ENCODE measurements around the gene RHCG.

RHCG gene

DNA sequence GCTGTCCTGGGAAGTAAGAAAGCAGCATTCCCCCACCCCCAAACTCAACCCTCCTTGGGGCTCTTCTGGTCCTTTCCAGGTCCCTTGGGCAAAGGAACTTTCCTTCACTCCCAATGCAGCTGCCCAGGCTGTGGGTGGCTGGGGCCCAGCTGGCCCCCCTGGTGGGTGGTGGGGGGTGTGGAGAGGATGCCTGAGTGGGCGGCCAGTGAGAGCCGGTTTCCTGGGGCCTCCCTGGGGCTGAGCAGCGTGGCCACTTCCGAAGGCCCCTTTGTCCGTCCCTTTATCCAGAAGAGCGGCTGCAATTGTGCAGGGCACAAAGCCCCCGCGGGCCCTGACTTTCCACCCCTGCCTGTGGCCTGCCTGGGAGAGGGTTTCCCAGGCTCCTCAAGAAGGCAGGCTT lies 61.0 kb downstream of the RHCG start:
- Histone ChIP-seq H3K9me3 (ENCODE audit: control insufficient read depth, low read length) (no peaks in the 10 kb centered on the region), H3K4me1 (ENCODE audit: control insufficient read depth, insufficient read depth, low read length, poor library complexity, severe bottlenecking) (peaks cover 6% of the 10 kb centered on the region), H3K4me3 (ENCODE audit: insufficient read depth, low read depth, low read length, poor library complexity, severe bottlenecking) (no peak overlapping the region), H3K36me3 (ENCODE audit: control insufficient read depth, insufficient read depth, low read length) (no peaks in the 10 kb centered on the region), H3K27me3 (replicated peaks; ENCODE audit: control insufficient read depth, insufficient read depth, low read length, poor library complexity, severe bottlenecking) (peaks cover 4% of the 10 kb centered on the region), H3K27ac (ENCODE audit: insufficient read depth, low read length, poor library complexity, severe bottlenecking) (no peak overlapping the region)
- DNase-seq: no peak

DNA sequence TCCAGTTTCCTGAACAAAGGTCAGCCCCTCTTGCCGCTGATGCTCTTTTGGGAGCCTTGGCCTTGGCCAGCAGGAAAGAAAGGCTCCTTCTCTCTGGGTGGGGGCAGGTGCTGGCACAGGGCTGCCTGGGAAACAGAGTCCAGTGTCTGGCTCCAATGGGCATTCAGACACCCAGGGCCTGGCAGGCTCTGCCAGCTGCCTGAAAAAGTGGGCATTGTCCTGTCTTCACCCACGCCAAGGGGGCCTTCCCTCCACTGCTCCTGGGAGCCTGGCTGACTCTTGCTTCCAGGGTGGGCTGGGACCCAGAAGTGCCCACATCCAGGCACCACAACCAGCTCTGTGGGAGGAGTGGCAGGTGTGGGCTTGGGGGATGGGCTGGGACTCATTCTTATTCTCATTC lies 62.7 kb downstream of the RHCG start:
- H3K27ac ChIP-seq (ENCODE audit: insufficient read depth, low read length, poor library complexity, severe bottlenecking): no peak overlapping the region
- peaks cover under 1% of the 10 kb centered on the region for H3K27me3 ChIP-seq (replicated peaks; ENCODE audit: control insufficient read depth, insufficient read depth, low read length, poor library complexity, severe bottlenecking)
- DNase-seq: no peak
- H3K9me3 ChIP-seq (ENCODE audit: control insufficient read depth, low read length): no peaks in the 10 kb centered on the region
- H3K36me3 ChIP-seq (ENCODE audit: control insufficient read depth, insufficient read depth, low read length): no peaks in the 10 kb centered on the region
- H3K4me1 ChIP-seq (ENCODE audit: control insufficient read depth, insufficient read depth, low read length, poor library complexity, severe bottlenecking): peaks cover 8% of the 10 kb centered on the region
- no peak overlapping the region for H3K4me3 ChIP-seq (ENCODE audit: insufficient read depth, low read depth, low read length, poor library complexity, severe bottlenecking)

DNA sequence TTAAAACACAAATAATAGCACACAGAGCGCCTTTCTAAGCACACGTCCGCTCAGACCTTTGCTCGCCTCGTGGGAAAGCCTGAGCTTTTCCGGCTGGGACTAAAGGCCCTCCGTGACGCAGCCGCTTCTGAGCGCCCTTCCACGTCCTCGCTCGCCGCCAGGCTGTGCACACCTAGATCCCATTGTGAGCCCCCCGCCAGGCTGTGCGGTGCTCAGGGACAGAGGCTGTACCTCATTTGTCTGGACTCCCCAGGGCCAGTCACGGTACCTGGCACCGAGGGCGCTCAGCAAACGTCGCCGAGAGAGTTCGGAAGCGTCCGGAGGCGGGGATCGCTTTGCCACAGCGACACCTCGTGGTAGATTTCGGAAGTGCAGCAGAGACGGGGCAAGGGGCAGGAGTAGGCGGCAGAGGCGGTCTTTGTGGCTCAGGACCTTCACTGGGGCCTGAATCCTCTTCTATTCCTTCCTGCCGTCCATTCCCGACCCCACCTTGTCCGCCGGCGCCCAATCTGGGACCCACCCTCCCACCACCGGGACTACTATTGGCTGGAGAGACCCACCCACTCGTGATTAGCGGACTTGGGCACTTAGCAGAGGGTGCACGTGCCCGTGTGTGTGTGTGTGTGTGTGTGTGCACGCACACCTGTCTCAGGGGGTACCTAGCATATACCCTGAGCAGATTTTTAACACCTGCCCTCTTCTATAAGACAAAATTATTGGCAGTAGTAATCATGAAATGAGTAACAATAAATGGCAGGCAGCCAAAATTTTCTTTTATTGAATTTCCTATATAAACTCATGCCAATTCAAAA lies 65.6 kb downstream of the RHCG start:
- H3K4me1 ChIP-seq (ENCODE audit: control insufficient read depth, insufficient read depth, low read length, poor library complexity, severe bottlenecking): peaks cover 8% of the 10 kb centered on the region
- H3K27me3 ChIP-seq (replicated peaks; ENCODE audit: control insufficient read depth, insufficient read depth, low read length, poor library complexity, severe bottlenecking): no peaks in the 10 kb centered on the region
- H3K4me3 ChIP-seq (ENCODE audit: insufficient read depth, low read depth, low read length, poor library complexity, severe bottlenecking): peak overlapping the region; percentile 43
- DNase-seq: peak; percentile 61 to 71 (median 67)
- no peaks in the 10 kb centered on the region for H3K9me3 ChIP-seq (ENCODE audit: control insufficient read depth, low read length)
- H3K27ac ChIP-seq (ENCODE audit: insufficient read depth, low read length, poor library complexity, severe bottlenecking): no peak overlapping the region
- no peaks in the 10 kb centered on the region for H3K36me3 ChIP-seq (ENCODE audit: control insufficient read depth, insufficient read depth, low read length)

DNA sequence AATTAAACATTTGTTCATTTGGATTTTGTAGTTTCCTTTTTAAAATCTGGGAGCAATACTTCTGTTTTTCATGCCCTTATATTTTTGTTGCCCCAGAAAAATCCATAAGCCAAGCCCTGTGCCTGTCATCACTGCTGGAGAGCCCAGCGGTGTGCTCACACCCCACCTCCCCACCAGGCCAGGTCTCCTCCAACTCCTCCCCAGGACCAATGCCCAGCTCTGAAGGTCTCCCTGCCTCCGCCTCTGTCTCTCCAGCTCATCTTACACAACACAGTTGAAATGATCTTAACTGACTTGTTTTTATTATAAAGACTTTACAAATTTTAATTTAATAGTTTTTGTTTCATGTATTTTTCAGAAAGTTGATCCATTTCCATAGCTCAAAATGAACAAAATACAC lies 66.4 kb downstream of the RHCG start:
- Histone ChIP-seq H3K9me3 (ENCODE audit: control insufficient read depth, low read length) (no peaks in the 10 kb centered on the region), H3K36me3 (ENCODE audit: control insufficient read depth, insufficient read depth, low read length) (no peaks in the 10 kb centered on the region), H3K4me1 (ENCODE audit: control insufficient read depth, insufficient read depth, low read length, poor library complexity, severe bottlenecking) (peaks cover 8% of the 10 kb centered on the region), H3K27me3 (replicated peaks; ENCODE audit: control insufficient read depth, insufficient read depth, low read length, poor library complexity, severe bottlenecking) (peaks cover 3% of the 10 kb centered on the region), H3K4me3 (ENCODE audit: insufficient read depth, low read depth, low read length, poor library complexity, severe bottlenecking) (peak overlapping the region; percentile 43), H3K27ac (ENCODE audit: insufficient read depth, low read length, poor library complexity, severe bottlenecking) (no peak overlapping the region)
- DNase-seq: no peak

DNA sequence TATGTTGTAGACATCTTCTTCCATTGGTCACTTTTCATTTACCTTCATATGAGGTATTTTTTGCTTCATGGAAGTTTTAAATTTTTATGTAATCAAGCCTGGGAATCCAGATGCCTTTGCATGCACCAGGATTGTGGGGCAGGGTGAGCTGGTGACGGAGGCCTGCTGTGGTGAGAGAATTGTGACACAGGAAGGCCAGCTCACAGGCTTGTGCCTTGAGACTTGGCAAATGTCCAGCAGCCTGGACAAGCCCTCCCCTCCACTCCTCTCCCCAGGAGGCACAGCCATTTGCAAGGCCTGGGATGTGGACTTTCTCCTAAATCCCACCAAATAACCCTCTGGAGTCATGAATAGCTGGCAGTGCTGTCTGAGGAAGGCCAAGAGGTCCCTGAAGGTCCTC lies 67.4 kb downstream of the RHCG start:
- peaks cover 3% of the 10 kb centered on the region for H3K27me3 ChIP-seq (replicated peaks; ENCODE audit: control insufficient read depth, insufficient read depth, low read length, poor library complexity, severe bottlenecking)
- no peak overlapping the region for H3K27ac ChIP-seq (ENCODE audit: insufficient read depth, low read length, poor library complexity, severe bottlenecking)
- peaks cover 8% of the 10 kb centered on the region for H3K4me1 ChIP-seq (ENCODE audit: control insufficient read depth, insufficient read depth, low read length, poor library complexity, severe bottlenecking)
- H3K4me3 ChIP-seq (ENCODE audit: insufficient read depth, low read depth, low read length, poor library complexity, severe bottlenecking): no peak overlapping the region
- no peak for DNase-seq
- no peaks in the 10 kb centered on the region for H3K36me3 ChIP-seq (ENCODE audit: control insufficient read depth, insufficient read depth, low read length)
- no peaks in the 10 kb centered on the region for H3K9me3 ChIP-seq (ENCODE audit: control insufficient read depth, low read length)

DNA sequence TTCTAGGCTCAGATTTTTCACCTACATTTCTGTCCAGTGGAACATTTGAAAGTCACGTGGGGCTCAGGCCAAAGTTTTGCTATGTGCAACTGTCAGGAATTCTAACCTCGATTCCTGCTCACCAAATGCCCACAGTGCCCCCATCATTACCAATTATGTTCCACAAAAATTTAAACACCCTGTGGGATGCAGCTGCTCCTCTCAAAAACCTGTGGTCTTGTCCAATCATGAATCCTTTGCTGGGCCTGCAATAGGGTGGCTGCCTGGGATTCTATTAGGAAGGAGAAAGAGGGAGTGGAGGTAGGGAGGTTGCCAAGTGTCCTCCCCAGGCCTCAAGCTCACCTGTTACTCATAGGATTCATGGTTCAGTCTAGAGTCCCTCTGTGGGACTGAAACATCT lies 68.1 kb downstream of the RHCG start:
- peaks cover 3% of the 10 kb centered on the region for H3K27me3 ChIP-seq (replicated peaks; ENCODE audit: control insufficient read depth, insufficient read depth, low read length, poor library complexity, severe bottlenecking)
- no peak overlapping the region for H3K4me3 ChIP-seq (ENCODE audit: insufficient read depth, low read depth, low read length, poor library complexity, severe bottlenecking)
- H3K4me1 ChIP-seq (ENCODE audit: control insufficient read depth, insufficient read depth, low read length, poor library complexity, severe bottlenecking): peaks cover 8% of the 10 kb centered on the region

DNA sequence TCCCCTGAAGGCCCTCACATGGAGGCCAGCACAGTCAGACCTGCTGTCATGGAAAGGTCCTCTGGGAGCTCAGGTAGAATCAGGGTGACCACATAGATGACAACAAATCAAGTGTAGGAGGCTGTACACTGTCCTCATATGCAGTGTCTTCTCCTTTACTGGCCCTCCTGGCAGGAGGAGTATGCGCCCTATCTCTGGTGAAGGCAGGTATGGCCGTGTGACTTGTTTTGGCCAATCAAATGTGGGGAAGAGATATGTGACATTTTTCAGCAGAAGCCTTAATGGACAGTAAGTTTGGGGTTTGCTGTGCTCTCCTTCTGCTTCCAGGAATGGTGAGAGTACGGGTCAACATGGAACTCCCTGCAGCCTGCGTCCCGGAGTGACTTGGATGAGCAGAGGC lies 69.9 kb downstream of the RHCG start:
- no peaks in the 10 kb centered on the region for H3K9me3 ChIP-seq (ENCODE audit: control insufficient read depth, low read length)
- no peak overlapping the region for H3K27ac ChIP-seq (ENCODE audit: insufficient read depth, low read length, poor library complexity, severe bottlenecking)
- peaks cover 8% of the 10 kb centered on the region for H3K4me1 ChIP-seq (ENCODE audit: control insufficient read depth, insufficient read depth, low read length, poor library complexity, severe bottlenecking)
- H3K4me3 ChIP-seq (ENCODE audit: insufficient read depth, low read depth, low read length, poor library complexity, severe bottlenecking): no peak overlapping the region
- no peaks in the 10 kb centered on the region for H3K36me3 ChIP-seq (ENCODE audit: control insufficient read depth, insufficient read depth, low read length)
- peaks cover 7% of the 10 kb centered on the region for H3K27me3 ChIP-seq (replicated peaks; ENCODE audit: control insufficient read depth, insufficient read depth, low read length, poor library complexity, severe bottlenecking)
- DNase-seq: no peak

More for the DNA sequence above, 68.1 kb downstream of the RHCG start:
- H3K9me3 ChIP-seq (ENCODE audit: control insufficient read depth, low read length): no peaks in the 10 kb centered on the region
- H3K36me3 ChIP-seq (ENCODE audit: control insufficient read depth, insufficient read depth, low read length): no peaks in the 10 kb centered on the region
- no peak overlapping the region for H3K27ac ChIP-seq (ENCODE audit: insufficient read depth, low read length, poor library complexity, severe bottlenecking)
- DNase-seq: no peak

DNA sequence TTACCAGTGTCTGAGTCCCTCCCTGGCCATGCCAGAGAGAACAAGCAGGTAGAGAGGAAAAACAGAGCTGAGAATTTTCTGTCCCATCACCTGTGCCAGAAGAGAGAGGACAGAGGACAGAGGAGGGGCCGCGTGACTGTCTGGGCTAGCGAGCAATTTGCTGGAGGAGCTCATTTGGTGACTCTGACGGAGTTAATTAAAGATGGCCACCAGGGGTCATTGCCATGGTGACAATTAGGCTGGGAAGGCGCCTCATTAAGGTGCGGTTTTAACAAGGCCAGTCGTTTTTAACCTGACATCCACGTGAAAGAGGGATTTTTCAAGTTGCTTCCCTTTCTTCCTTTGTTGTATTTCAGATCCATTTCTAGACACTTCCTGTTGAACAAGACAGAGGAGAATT lies 72.4 kb downstream of the RHCG start:
- Histone ChIP-seq H3K4me3 (ENCODE audit: insufficient read depth, low read depth, low read length, poor library complexity, severe bottlenecking) (no peak overlapping the region), H3K27me3 (replicated peaks; ENCODE audit: control insufficient read depth, insufficient read depth, low read length, poor library complexity, severe bottlenecking) (peaks cover 7% of the 10 kb centered on the region), H3K4me1 (ENCODE audit: control insufficient read depth, insufficient read depth, low read length, poor library complexity, severe bottlenecking) (no peaks in the 10 kb centered on the region), H3K9me3 (ENCODE audit: control insufficient read depth, low read length) (no peaks in the 10 kb centered on the region), H3K36me3 (ENCODE audit: control insufficient read depth, insufficient read depth, low read length) (no peaks in the 10 kb centered on the region), H3K27ac (ENCODE audit: insufficient read depth, low read length, poor library complexity, severe bottlenecking) (no peak overlapping the region)
- no peak for DNase-seq
